GM21367 (cell line): ENCODE data around the gene NMB.

Source experiments
- ATAC-seq: cut with Tn5 transposase; IDR thresholded peaks from one replicate; pipeline ENCODE4 v1.9.1; 2021; ENCODE audit not compliant: unreplicated experiment

The NMB gene

DNA sequence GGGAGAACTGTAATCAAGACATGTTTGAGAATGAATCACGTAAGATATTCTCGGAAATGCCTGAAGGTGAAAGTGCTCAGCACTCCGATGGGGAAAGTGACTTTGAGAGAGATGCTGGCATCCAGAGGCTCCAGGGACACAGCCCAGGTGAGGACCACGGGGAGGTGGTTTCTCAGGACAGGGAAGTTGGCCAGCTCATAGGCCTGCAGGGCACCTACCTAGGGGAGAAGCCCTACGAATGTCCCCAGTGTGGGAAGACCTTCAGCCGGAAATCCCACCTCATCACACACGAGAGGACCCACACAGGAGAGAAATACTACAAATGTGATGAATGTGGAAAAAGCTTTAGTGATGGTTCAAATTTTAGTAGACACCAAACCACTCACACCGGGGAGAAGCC is 37.4 kb downstream of the NMB start:
- no peak for ATAC-seq

DNA sequence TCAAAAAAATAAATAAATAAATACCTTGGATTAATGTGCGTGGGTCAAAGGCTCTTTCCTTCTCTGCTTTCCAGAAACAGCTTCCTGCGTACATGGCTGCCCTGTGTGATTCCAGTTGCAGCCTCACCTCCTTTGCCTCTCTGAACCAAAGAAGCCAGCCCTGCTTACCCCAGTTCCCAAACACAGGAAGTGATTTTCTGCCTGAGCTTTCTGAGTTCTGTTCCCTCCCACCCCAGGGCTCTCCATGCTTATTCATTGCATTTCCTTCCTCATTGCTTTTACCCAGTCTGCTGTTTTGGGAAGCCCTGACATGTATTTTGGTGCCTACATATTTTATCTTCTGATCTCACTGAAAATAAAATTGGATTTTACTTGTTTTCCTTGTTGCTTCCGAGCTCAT is 41.8 kb downstream of the NMB start:
- ATAC-seq = no peak

DNA sequence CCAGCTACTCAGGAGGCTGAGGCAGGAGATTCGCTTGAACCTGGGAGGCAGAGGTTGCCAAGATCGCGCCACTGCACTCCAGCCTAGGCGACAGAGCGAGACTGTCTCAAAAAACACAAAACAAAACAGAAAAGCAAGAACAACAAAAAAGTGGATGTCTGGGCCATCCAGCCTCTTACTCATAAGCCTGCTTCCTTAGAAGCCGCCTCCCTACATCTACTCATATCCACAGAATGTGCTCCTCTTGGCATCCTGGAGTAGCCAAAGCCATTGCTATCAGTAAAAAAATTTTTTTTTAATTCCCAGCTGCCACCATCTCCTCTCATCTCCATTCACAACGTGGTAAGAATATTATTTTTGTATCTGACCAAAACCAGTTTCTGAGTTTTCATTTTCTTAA is 46.4 kb downstream of the NMB start:
- ATAC-seq = no peak

DNA sequence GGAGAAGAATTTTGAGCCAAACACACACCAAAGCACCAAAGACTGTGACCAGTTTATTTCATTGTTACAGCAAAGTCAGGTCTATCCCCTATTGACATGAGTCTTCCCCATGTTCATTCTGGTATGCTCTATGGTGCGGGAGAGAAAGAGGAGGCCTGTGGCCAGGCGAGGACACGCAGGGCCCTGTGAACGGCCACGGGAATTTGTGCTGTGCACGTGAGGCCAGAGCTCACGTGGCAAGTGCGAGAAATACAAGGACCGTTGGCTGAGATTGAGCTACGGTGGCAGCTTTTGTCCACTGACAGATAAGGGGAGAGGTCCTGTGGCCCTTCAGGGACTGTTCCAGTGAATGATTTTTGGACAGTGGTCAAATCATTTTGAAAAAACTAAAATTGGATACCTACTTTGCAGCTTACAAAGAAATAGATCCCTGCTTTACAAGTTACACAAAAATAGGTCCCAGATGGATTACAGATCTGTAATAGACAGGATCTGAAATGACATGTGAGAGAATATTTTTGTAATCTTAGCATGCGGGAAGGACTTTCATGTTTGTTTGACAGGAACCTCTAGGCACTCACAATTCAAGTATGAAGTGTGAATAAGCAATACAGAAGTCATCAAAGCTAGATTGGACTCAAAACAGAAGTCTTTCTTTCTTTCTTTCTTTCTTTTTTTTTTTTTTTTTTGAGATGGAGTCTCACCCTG is 48.0 kb downstream of the NMB start:
- ATAC-seq = no peak

GRCh38 chr15:84608707-84609284 is 49.2 kb downstream of the NMB start:
- no peak for ATAC-seq

DNA sequence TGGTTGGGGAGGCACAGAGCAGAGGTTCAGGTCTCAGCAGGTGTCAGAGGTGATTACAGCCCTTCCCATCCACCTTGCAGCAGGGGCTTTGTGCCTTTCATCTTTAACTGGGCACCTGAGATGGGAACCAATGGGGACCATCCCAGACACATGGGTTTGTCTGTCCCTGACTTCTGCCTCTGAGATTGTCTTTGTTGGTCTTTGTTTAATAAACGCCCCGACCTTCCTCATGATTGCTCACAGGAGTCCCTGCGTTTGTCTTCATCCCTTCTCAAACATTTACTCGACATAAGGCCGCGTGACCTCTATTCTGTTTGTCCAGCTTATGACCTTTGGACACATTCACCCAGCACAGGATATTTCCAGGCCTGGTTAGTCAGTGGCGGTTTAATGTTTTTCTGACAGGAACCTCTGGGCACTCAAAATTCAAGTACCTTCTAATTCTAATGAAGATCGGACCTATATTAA is 51.3 kb downstream of the NMB start:
- no peak for ATAC-seq

DNA sequence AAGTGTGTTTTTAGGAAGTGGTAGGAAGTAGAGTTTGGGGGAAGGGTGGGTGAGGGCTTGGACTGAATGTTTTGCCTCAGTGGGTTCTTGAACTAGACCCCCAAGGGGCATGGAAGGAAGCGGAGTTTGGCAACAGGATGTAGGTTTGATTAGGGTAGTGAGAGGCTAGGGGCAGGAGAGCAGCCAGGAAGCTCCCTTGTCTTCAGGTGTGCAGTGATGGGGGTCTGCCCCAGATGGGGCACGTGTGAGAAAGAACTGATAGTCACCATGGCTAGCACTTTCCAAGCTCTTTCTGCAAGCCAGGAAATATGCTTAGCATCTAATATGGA is 52.5 kb downstream of the NMB start:
- ATAC-seq = no peak
